ENCODE data around the gene KLHL2. TPM values are rescaled to one million over a fixed set of nuclear protein-coding genes. Genes with fewer than 3 reads are reported as not detected.

Gene KLHL2
- total RNA-seq, 2 experiments from 2014 or later, result 35.8 to 37.7 TPM

DNA sequence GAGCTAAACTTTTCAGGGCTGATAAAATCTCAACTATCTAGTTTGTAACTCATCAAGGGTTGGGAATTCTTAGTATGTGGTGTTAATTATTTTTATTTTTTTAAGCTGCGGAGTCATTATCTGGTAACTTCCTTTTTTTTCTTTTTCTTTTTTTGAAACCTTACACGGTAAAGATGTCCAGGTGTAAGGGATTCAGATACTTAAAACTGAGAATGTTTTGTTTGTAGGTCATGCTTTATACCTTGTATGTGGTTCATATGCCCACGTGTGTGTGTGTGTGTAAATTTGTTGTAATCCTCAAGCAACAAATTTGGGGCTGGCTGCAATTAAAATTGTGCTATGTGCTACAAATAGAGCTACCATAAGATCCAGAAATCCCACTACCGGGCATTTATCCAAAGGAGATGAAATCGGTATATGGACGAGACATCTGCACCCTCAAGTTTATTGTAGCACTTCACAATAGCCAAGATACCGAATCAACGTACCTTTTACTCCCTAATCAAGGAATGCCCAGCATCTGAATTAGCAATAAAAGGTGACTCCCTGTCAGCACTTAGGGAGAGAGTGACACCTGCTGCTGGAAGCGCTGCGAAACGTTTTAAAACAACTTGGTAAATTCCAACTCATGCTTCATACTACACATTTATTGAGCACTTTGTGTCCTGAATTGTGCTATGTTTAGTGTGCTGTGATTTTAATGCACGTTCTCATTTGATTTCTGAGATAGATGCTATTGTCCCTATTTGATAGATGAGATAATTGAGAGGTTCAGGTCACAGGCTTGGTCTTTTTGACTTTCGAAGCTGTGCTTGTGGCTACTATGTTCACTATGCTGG is 136.2 kb downstream of the KLHL2 start:
- Mint-ChIP-seq H3K9me3 (no peaks in the 10 kb centered on the region), H3K4me3 (no peak overlapping the region), H3K27me3 (no peaks in the 10 kb centered on the region), H3K36me3 (peaks cover 4% of the 10 kb centered on the region), H3K4me1 (peaks cover 2% of the 10 kb centered on the region), H3K27ac (no peak overlapping the region)
- POLR2A ChIA-PET, result interaction anchor here (1.2 to 1.4 kb wide), 2 partner anchors 16 to 212 kb away, joined by 3 to 4 read pairs; partner anchors contain the start of gene MSMO1
- no peak for DNase-seq
- ATAC-seq (ENCODE audit: low read depth), result no peak

DNA sequence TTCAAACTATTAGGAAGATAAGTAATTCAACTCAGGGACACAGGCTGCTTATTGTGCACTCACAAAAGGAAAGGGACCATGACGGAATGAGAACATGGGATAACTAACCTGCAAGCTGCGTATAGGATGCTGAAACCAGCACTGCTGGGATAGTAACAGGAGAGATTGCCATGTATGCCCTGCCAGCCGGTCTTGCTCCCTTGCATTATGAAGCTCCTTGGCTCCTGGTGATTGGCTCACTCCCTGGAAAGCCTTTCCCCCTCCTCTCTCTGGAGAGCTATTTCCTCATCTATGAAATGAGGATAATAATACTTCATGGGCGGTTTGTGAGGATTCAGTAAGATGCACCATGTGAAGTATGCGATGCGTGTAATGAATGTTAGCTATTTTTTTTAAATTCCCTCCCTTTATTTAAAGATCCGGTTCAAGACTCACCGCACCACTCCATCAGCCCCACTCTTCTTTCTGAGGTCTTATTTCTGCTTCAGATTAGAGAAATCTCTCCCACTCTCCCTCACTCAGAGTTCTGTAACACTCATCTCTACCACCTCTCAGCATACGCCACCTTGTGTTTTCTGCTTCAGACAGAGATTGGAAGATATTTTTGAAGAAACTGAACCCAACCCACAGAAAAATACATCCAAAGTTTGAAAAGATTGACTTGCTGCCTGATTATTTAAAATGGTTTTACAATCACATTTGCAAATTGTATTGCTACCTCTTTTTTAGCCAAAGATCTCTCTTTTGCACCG is 138.5 kb downstream of the KLHL2 start:
- Mint-ChIP-seq H3K27ac (no peak overlapping the region), H3K36me3 (peaks cover 2% of the 10 kb centered on the region), H3K27me3 (peaks cover under 1% of the 10 kb centered on the region), H3K9me3 (no peaks in the 10 kb centered on the region), H3K4me1 (peaks cover 2% of the 10 kb centered on the region), H3K4me3 (no peak overlapping the region)
- DNase-seq (no peak), ATAC-seq (ENCODE audit: low read depth) (no peak)
- POLR2A ChIA-PET, result no interaction called here

DNA sequence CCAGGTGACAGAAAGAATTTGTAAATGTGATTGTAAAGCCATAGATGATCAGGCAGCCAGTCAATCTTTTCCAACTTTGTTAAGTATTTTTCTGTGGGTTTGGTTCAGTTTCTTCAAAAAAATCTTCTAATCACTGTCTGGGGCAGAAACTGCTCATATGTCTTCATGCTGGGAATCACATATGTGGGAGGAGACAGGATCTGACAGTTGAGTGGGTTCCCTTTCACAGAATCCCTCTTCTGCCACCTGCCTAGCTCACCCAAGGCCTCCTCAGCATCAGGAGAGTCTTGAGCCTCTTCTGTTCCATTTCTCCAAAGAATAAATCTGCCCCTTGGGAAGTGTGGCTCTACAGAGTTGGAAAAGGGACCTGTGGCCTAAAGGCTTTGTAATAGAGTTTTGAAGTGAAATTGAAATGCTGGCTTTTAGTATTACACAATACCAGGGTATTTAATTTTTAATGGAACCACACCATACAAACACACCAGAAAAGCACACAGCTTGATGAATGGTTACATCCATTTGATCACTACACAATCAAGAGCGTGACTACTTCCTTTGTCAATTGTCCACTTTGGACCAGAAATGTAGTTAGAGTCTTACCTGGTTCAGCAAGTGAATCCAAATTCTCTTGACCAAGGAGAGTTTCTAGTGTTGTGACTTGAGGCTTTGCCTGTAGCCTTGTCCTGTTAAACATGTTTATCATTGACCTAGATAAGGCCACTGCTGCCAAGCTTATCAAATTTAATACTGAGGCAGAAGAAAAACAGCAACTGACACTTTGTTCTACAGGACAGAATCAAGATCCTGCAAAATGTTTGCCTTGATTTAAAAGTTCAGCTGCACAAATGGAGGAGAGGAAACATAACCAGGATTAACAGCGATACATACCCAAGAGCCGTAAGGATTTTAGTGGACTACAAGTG is 140.5 kb downstream of the KLHL2 start:
- ATAC-seq (ENCODE audit: low read depth) (no peak), DNase-seq (no peak)
- Mint-ChIP-seq H3K36me3 (no peaks in the 10 kb centered on the region), H3K4me3 (no peak overlapping the region), H3K27me3 (peaks cover 7% of the 10 kb centered on the region), H3K27ac (no peak overlapping the region), H3K9me3 (no peaks in the 10 kb centered on the region), H3K4me1 (peaks cover 5% of the 10 kb centered on the region)
- POLR2A ChIA-PET, result no interaction called here

DNA sequence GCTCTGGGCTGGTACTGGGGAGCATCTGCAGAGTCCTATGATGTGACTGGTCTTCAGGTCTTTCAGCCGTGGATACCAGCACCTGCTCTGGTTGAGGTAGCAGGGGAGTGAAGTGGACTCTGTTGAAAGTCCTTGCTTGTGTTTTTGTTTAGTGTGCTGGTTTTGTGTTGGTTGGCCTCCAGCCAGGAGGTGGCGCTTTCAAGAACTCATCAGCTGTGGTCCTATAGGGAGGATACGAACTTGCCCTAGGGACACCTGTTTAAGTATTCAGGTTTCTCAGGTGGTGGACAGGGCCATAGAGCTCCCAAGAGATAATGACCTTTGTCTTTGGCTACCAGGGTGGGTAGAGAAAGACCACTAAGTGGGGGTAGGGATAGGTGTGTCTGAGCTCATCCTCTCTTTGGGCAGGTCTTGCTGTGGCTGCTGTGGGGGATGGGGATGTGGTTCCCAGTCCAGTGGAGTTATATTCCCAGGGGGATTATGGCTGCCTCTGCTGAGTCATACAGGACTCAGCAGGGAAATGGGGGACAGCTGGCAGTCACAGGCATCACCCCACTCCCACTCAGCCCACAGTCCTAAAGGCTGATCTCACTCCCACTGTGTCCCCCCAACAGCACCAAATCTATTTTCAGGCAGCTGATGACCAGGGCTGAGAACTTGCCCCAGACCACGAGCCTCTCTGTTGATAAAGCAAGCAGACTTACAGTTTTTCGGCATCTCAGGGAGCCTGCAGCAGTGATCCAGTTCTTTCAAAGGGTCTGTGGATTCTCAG is 144.2 kb downstream of the KLHL2 start:
- Mint-ChIP-seq H3K4me3 (no peak overlapping the region), H3K27me3 (peaks cover 22% of the 10 kb centered on the region), H3K4me1 (peaks cover 3% of the 10 kb centered on the region), H3K9me3 (no peaks in the 10 kb centered on the region), H3K36me3 (no peaks in the 10 kb centered on the region), H3K27ac (no peak overlapping the region)
- DNase-seq, result no peak
- POLR2A ChIA-PET, result no interaction called here
- no peak for ATAC-seq (ENCODE audit: low read depth)

DNA sequence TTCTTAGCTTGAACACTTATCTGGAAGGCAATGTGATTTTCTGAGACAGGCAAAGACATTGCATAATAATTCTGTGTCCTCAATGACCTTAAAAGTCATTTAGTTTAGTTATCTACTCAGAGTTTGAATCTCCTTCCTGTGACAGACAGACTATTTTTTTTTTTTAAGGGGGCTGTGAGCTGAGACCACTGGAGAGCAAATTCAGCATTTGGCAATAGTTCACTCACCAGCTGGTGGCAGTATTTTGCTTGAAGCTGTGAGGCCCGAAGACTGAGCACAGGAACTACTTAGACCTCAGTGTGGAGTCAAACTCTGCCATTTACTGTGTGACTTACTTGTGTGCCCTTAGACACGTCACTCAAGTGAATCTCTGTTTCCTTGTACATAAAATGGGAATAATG is 148.5 kb downstream of the KLHL2 start:
- H3K4me1 Mint-ChIP-seq, result peaks cover 3% of the 10 kb centered on the region
- H3K36me3 Mint-ChIP-seq, result no peaks in the 10 kb centered on the region
- no peaks in the 10 kb centered on the region for H3K9me3 Mint-ChIP-seq
- H3K27me3 Mint-ChIP-seq, result peaks cover 37% of the 10 kb centered on the region
- POLR2A ChIA-PET, result no interaction called here
- ATAC-seq (ENCODE audit: low read depth) (peak; percentile 54), DNase-seq (no peak)
- H3K4me3 Mint-ChIP-seq, result no peak overlapping the region
- H3K27ac Mint-ChIP-seq, result no peak overlapping the region

DNA sequence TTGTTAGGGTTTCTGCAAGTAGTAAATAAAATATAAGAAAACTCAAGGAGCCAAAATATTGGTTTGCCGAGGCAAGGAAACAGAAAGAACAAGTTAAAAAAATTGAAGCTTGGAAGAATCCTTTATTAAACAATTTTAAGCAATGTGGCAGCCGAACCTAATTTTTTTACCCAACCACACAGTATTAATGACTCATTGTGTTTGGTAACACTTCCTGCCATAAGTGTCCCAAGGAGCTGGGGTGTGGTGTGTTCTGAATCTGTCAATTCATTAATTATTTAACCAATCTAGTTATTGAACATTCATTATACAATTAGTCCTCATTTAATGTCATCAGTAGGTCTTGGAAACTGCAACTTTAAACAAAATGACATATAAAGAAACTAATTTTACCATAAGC is 152.1 kb downstream of the KLHL2 start:
- Mint-ChIP-seq H3K27ac (no peak overlapping the region), H3K4me3 (no peak overlapping the region)
- POLR2A ChIA-PET, result no interaction called here

DNA sequence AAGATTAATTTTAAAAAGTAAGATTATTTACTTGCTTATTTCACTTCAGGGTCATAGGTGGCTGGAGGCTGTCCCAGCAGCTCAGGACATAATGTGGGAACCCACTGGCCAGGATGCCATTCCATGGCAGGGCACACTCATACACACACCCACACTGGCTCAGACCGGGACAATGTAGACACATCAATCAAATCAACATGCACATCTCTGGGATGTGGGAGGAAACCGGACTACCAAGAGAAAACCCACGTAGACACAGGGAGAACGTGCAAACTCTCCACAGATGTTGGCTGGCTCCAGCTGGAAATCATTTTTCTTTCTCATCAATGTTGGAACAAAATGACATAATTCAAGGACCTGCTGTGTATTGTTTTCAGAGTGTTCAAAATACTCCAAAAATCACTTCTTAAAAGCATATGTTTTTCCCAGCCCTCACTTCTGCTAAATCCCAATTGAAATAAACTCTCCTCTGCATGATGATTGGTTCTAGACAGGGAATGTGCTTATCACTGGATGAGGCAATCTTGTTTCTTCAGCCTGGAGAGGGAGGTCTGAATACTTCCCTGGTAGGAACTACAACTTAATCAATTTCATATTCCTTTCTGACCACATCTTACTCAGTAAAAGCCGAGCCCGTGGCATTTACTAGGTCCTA is 152.8 kb downstream of the KLHL2 start:
- H3K36me3 Mint-ChIP-seq, result no peaks in the 10 kb centered on the region
- peaks cover 1% of the 10 kb centered on the region for H3K4me1 Mint-ChIP-seq
- H3K9me3 Mint-ChIP-seq, result no peaks in the 10 kb centered on the region
- H3K4me3 Mint-ChIP-seq, result no peak overlapping the region
- POLR2A ChIA-PET, result no interaction called here
- DNase-seq (no peak), ATAC-seq (ENCODE audit: low read depth) (no peak)
- H3K27me3 Mint-ChIP-seq, result peaks cover 37% of the 10 kb centered on the region
- H3K27ac Mint-ChIP-seq, result no peak overlapping the region

More for the DNA sequence above, 152.1 kb downstream of the KLHL2 start:
- no peak for DNase-seq
- Mint-ChIP-seq H3K27me3 (peaks cover 39% of the 10 kb centered on the region), H3K36me3 (no peaks in the 10 kb centered on the region), H3K4me1 (peaks cover 1% of the 10 kb centered on the region), H3K9me3 (no peaks in the 10 kb centered on the region)
- ATAC-seq (ENCODE audit: low read depth), result no peak

DNA sequence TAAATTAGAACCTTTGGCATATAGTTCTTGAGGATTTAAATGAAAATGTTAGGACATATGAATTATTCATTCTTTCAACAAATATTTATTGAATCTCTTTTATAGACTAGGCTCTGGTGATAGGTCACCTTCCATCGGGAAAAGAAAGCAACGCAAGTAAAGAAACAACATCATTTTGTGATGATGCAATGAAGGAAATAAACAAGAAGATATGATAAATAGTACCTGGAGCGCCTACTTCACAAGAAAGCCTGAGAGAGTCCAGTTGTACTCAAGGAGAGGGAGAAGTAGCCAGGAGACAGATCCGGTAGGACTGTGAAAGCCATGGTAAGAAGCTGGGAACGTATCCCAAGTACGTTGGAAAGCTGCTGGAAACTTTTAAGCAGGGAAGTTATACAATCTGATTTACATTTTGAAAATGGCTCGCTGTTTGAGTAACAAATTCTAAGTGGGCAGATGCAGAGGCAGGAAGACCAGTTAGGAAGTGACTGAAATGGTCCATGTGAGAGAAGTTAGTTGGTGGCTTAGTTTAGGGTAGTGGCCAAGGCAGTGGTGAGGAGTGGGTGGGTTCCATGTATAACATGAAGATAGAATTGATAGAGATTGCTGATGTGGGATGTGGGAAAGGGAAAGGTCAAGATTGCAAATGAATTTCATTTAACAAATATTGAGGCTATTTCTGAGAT is 153.8 kb downstream of the KLHL2 start:
- ATAC-seq (ENCODE audit: low read depth) (no peak), DNase-seq (no peak)
- Mint-ChIP-seq H3K4me3 (no peak overlapping the region), H3K36me3 (no peaks in the 10 kb centered on the region), H3K27me3 (peaks cover 28% of the 10 kb centered on the region), H3K9me3 (no peaks in the 10 kb centered on the region), H3K27ac (no peak overlapping the region), H3K4me1 (peaks cover under 1% of the 10 kb centered on the region)
- POLR2A ChIA-PET, result no interaction called here

DNA sequence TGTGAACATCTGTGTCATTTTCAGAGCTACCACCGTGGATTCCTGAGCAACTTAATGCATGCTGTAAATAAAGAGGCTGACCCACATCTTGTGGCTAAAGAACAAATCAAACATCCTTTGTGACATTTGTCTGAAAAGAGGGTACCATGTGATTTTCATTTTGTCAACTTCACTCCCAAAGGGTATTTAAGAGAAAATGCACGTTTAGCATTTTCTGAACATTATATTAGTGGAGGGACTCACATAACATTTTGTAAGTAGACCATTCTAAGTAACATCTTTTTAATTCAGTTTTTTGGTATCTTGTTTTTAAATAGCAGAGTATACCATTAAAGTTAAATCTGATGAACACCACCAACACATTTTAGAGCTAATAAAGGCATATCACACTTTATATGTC is 154.4 kb downstream of the KLHL2 start:
- Mint-ChIP-seq H3K36me3 (no peaks in the 10 kb centered on the region), H3K4me3 (no peak overlapping the region), H3K9me3 (no peaks in the 10 kb centered on the region), H3K27me3 (peaks cover 27% of the 10 kb centered on the region), H3K27ac (no peak overlapping the region), H3K4me1 (no peaks in the 10 kb centered on the region)
- ATAC-seq (ENCODE audit: low read depth), result no peak
- POLR2A ChIA-PET, result no interaction called here
- DNase-seq, result no peak

DNA sequence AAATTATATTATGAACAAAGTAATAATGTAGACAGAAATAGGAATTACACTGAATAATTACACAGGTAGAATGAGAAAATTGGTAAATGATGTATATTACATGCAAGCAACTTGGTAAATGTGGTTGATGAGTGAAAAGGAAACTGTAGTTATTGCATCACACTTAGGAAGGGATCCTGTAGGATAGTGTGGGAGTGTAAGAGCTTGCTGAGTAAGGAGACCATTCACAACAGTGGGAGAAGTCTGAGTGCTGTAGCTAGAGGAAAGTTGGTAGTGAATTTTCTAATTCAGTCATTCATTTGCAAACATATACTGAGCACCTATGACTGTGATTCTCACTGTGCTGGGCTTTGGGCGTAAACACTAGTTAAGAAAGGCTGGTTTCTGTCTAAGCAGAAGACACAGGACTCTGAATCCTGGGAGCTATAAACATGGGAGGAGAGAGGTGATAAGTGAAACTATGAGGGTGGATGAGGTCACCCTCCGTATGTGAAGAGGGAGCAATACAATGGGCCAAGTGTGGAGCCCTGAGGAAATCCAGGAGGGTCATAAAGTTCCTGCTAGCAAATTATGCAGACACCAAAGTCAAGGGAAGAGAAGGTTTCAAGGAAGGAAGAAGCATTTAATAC is 157.2 kb downstream of the KLHL2 start:
- DNase-seq (no peak), ATAC-seq (ENCODE audit: low read depth) (no peak)
- no peaks in the 10 kb centered on the region for H3K4me1 Mint-ChIP-seq
- POLR2A ChIA-PET, result no interaction called here
- no peaks in the 10 kb centered on the region for H3K9me3 Mint-ChIP-seq
- H3K27me3 Mint-ChIP-seq, result peaks cover 16% of the 10 kb centered on the region
- H3K4me3 Mint-ChIP-seq, result no peak overlapping the region
- H3K27ac Mint-ChIP-seq, result no peak overlapping the region
- no peaks in the 10 kb centered on the region for H3K36me3 Mint-ChIP-seq

DNA sequence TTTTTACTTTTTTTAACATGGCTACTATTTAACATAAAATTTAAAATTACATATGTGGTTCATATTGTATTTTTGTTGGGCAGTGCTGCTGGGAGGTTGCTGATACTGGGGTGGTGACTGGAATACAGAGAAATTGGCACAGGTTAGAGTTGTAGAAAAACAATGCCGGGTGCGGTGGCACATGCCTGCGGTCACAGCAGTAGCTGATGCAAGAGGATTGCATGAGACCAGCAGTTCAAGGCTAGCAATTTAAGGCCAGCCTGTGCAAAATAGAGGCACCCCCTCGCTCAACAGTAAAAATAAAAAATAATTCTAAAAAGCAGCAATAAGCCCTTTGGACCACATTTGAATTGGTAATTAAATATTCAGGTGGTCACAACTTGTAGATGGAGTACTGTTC is 159.7 kb downstream of the KLHL2 start:
- Mint-ChIP-seq H3K27me3 (peaks cover 12% of the 10 kb centered on the region), H3K4me1 (no peaks in the 10 kb centered on the region), H3K9me3 (no peaks in the 10 kb centered on the region), H3K27ac (no peak overlapping the region), H3K36me3 (no peaks in the 10 kb centered on the region), H3K4me3 (no peak overlapping the region)
- ATAC-seq (ENCODE audit: low read depth) (no peak), DNase-seq (no peak)
- POLR2A ChIA-PET, result no interaction called here

DNA sequence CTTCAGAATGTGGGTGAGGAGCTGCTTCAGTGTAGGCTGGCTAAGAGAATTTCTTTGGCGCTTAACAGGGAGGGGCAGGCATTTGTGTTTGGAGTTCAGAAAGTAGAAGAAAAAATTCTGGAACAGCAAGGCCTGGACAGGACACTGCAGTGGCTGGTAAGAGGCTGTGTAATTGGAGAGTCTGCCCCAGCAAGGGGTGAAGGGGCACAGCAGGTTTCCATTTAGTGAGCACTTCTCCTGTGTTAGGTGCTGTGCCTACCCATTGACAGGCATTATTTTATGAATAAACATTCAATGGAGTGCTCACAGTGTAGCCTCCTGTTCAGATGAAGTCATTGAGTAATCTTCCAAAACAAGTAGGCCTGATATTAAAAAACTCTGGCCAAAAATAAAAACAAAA is 160.8 kb downstream of the KLHL2 start:
- no peak overlapping the region for H3K4me3 Mint-ChIP-seq
- H3K27me3 Mint-ChIP-seq, result peaks cover 14% of the 10 kb centered on the region
- POLR2A ChIA-PET, result no interaction called here
- DNase-seq (no peak), ATAC-seq (ENCODE audit: low read depth) (no peak)
- no peaks in the 10 kb centered on the region for H3K4me1 Mint-ChIP-seq
- no peak overlapping the region for H3K27ac Mint-ChIP-seq
- no peaks in the 10 kb centered on the region for H3K9me3 Mint-ChIP-seq
- H3K36me3 Mint-ChIP-seq, result no peaks in the 10 kb centered on the region

All from activated naive CD8-positive, alpha-beta T cell treated with anti-CD3 and anti-CD28 coated beads, Interleukin-2, amount 10 ng/mL, durations not matched to agents 7 days and 5 days (primary cell).